IMR-90 (cell line): ENCODE data around the gene APIP. TPM values are rescaled to one million over a fixed set of nuclear protein-coding genes. Genes with fewer than 3 reads are reported as not detected.

Experiments
- ATAC-seq: fragments of 200-7000 bp; cut with Tn5 transposase; 2 replicates; pipeline ENCODE4 v1.9.1; 2020; ENCODE audit warnings: low read depth, mild to moderate bottlenecking, moderate library complexity
- BruUV-seq: library from RNA; stranded (reverse); fragments of 400-500 nt; replicated peaks from 2 replicates; lab custom pipeline; 2021; lab: Mats Ljungman, UMichigan
- CTCF ChIA-PET: fragments of 300-600 bp; formaldehyde crosslinking; extraction: SDS; loops from one replicate; lab custom pipeline; 2021; ENCODE audit warnings: antibody characterized with exemption; lab: Yijun Ruan, JAX
- POLR2A ChIA-PET: fragments of 300-600 bp; sonication (Branson Sonifier 250); formaldehyde crosslinking; loops from one replicate; lab custom pipeline; 2022; ENCODE audit warnings: antibody characterized with exemption; ENCODE audit not compliant: unreplicated experiment; lab: Charles Lee
- DNase-seq: peaks from one replicate; pipeline ENCODE4 v3.0.0; 2013
- H2AFZ ChIP-seq: replicated peaks from 2 replicates; pipeline ENCODE3; 2013; ENCODE audit warnings: low read length, mild to moderate bottlenecking; ENCODE audit not compliant: poor library complexity
- H2AK5ac ChIP-seq: 2 replicates; pipeline ENCODE4 v1.6.1; 2013; ENCODE audit warnings: low read depth, low read length, inconsistent platforms
- H2AK9ac ChIP-seq: replicated peaks from 2 replicates; pipeline ENCODE3; 2013; ENCODE audit warnings: mild to moderate bottlenecking, low read depth, low read length, moderate library complexity; ENCODE audit not compliant: poor library complexity
- H2BK120ac ChIP-seq: 2 replicates; pipeline ENCODE4 v1.6.1; 2013; ENCODE audit warnings: low read depth, low read length, inconsistent platforms
- H2BK15ac ChIP-seq: 3 replicates; pipeline ENCODE4 v1.6.1; 2013; ENCODE audit warnings: low read depth, low read length, inconsistent platforms
- H2BK20ac ChIP-seq: 2 replicates; pipeline ENCODE4 v1.6.1; 2013; ENCODE audit warnings: low read depth, mild to moderate bottlenecking, inconsistent platforms, low read length, moderate library complexity
- H2BK5ac ChIP-seq: 2 replicates; pipeline ENCODE4 v1.6.1; 2013; ENCODE audit warnings: mild to moderate bottlenecking, low read depth, low read length, inconsistent platforms; ENCODE audit not compliant: poor library complexity, severe bottlenecking
- H3K14ac ChIP-seq: replicated peaks from 2 replicates; pipeline ENCODE4 v1.6.1; 2013; ENCODE audit warnings: low read depth, low read length, inconsistent platforms
- H3K18ac ChIP-seq: 2 replicates; pipeline ENCODE4 v1.6.1; 2013; ENCODE audit warnings: low read depth, low read length, control low read depth
- H3K23ac ChIP-seq: 2 replicates; pipeline ENCODE4 v1.6.1; 2013; ENCODE audit warnings: low read depth, low read length, inconsistent platforms
- H3K27ac ChIP-seq: 2 replicates; pipeline ENCODE4 v1.5.1; 2013; ENCODE audit warnings: mild to moderate bottlenecking, control low read depth, low read length; ENCODE audit not compliant: insufficient read depth
- H3K27me3 ChIP-seq: 2 replicates; pipeline ENCODE4 v1.6.1; 2013; ENCODE audit warnings: low read length; ENCODE audit not compliant: control insufficient read depth, insufficient read depth
- H3K36me3 ChIP-seq: 2 replicates; pipeline ENCODE4 v1.6.1; 2013; ENCODE audit warnings: low read length, mixed read lengths; ENCODE audit not compliant: control insufficient read depth, insufficient read depth
- H3K4ac ChIP-seq: 2 replicates; pipeline ENCODE4 v1.6.1; 2013; ENCODE audit warnings: low read depth, low read length, inconsistent platforms
- H3K4me1 ChIP-seq: 2 replicates; pipeline ENCODE4 v1.6.1; 2013; ENCODE audit warnings: low read length, mixed read lengths; ENCODE audit not compliant: control insufficient read depth, insufficient read depth
- H3K4me2 ChIP-seq: 2 replicates; pipeline ENCODE4 v1.6.1; 2013; ENCODE audit warnings: low read depth, mild to moderate bottlenecking, control low read depth, low read length, moderate library complexity
- H3K4me3 ChIP-seq: 2 replicates; pipeline ENCODE4 v1.5.1; 2013; ENCODE audit warnings: low read depth, mild to moderate bottlenecking, control low read depth, low read length, moderate library complexity; ENCODE audit not compliant: insufficient read depth
- H3K56ac ChIP-seq: 2 replicates; pipeline ENCODE4 v1.6.1; 2013; ENCODE audit warnings: low read length, inconsistent platforms; ENCODE audit not compliant: insufficient read depth; ENCODE audit errors: extremely low read depth
- H3K79me1 ChIP-seq, 2 experiments: 2 replicates each; pipeline ENCODE4 v1.6.1; 2013; ENCODE audit warnings: low read length in 2 of 2, inconsistent platforms in 1 of 2, low read depth in 1 of 2
- H3K9ac ChIP-seq: 2 replicates; pipeline ENCODE4 v1.6.1; 2013; ENCODE audit warnings: low read depth, low read length, control low read depth
- H3K9me1 ChIP-seq: 2 replicates; pipeline ENCODE4 v1.6.1; 2013; ENCODE audit warnings: low read length, inconsistent platforms; ENCODE audit not compliant: insufficient read depth
- H3K9me3 ChIP-seq: 2 replicates; pipeline ENCODE4 v1.6.1; 2013; ENCODE audit warnings: low read length; ENCODE audit not compliant: control insufficient read depth, insufficient read depth
- H4K20me1 ChIP-seq: 2 replicates; pipeline ENCODE4 v1.6.1; 2013; ENCODE audit warnings: low read length, inconsistent platforms; ENCODE audit not compliant: insufficient read depth
- H4K5ac ChIP-seq: 2 replicates; pipeline ENCODE4 v1.6.1; 2013; ENCODE audit warnings: mild to moderate bottlenecking, low read depth, low read length, control low read depth
- H4K8ac ChIP-seq, 2 experiments: 2 replicates each; pipeline ENCODE4 v1.6.1; 2013; ENCODE audit warnings: low read depth in 2 of 2, low read length in 2 of 2, control low read depth in 1 of 2, inconsistent platforms in 1 of 2
- H4K91ac ChIP-seq: 2 replicates; pipeline ENCODE4 v1.6.1; 2013; ENCODE audit warnings: low read depth, low read length, inconsistent platforms; ENCODE audit not compliant: insufficient read depth
- BHLHE40 ChIP-seq: fragments of 150-350 bp; IDR thresholded peaks from 2 replicates; pipeline ENCODE4 v1.6.1; 2016; ENCODE audit warnings: mild to moderate bottlenecking, low read depth, low read length
- CEBPB ChIP-seq: IDR thresholded peaks from 2 replicates; pipeline ENCODE4 v1.6.1; 2012; ENCODE audit warnings: low read depth, low read length, improper control_type of control experiment
- CHD1 ChIP-seq: IDR thresholded peaks from 2 replicates; pipeline ENCODE4 v1.6.1; 2012; ENCODE audit warnings: low read depth, low read length, improper control_type of control experiment
- FOS ChIP-seq: fragments of 150-350 bp; IDR thresholded peaks from 2 replicates; pipeline ENCODE4 v1.6.1; 2016; ENCODE audit warnings: low read depth, low read length
- MAFK ChIP-seq: IDR thresholded peaks from 2 replicates; pipeline ENCODE4 v1.6.1; 2012; ENCODE audit warnings: low read depth, low read length, improper control_type of control experiment
- MAZ ChIP-seq: IDR thresholded peaks from 2 replicates; pipeline ENCODE4 v1.6.1; 2012; ENCODE audit warnings: low read depth, mild to moderate bottlenecking, low read length, improper control_type of control experiment, moderate library complexity, borderline replicate concordance
- MXI1 ChIP-seq: IDR thresholded peaks from 2 replicates; pipeline ENCODE4 v1.6.1; 2012; ENCODE audit warnings: low read depth, mild to moderate bottlenecking, low read length, moderate library complexity, borderline replicate concordance
- RAD21 ChIP-seq: IDR thresholded peaks from 2 replicates; pipeline ENCODE4 v1.6.1; 2012; ENCODE audit warnings: low read length, improper control_type of control experiment
- RCOR1 ChIP-seq: IDR thresholded peaks from 2 replicates; pipeline ENCODE4 v1.6.1; 2012; ENCODE audit warnings: mild to moderate bottlenecking, low read length, improper control_type of control experiment; ENCODE audit not compliant: insufficient replicate concordance
- SMC3 ChIP-seq: fragments of 150-350 bp; IDR thresholded peaks from 2 replicates; pipeline ENCODE4 v1.6.1; 2016; ENCODE audit warnings: low read depth, mild to moderate bottlenecking, antibody characterized with exemption, low read length, moderate library complexity
- USF2 ChIP-seq: fragments of 150-350 bp; IDR thresholded peaks from 2 replicates; pipeline ENCODE4 v1.6.1; 2017; ENCODE audit warnings: mild to moderate bottlenecking, antibody characterized with exemption, low read length, low read depth
- WGBS, 2 experiments: methylation state at CpG; one replicate each; pipeline versions ENCODE4 v1.1.5 to v1.1.7; 2013; ENCODE audit warnings: missing lambda C conversion rate in 2 of 2; ENCODE audit not compliant: insufficient read length in 1 of 2; ENCODE audit errors: extremely low coverage in 2 of 2; 5-methylcytosine and 5-hydroxymethylcytosine counted together
- dilution Hi-C: fragments of 300-500 bp; cut with HindIII; formaldehyde crosslinking; loops from one replicate; pipeline ENCODE4 v1.14.3; 2018; ENCODE audit warnings: low sequenced_read_pairs; ENCODE audit not compliant: unreplicated experiment
- in situ Hi-C: fragments of 300-500 bp; cut with MboI; formaldehyde crosslinking; loops from 3 replicates; pipeline ENCODE4 v1.14.3; 2019; ENCODE audit warnings: low sequenced_read_pairs, inconsistent platforms, mixed read lengths
- intact Hi-C: fragments of 100-400 bp; cut with micrococcal nuclease; formaldehyde crosslinking; loops from 2 replicates; pipeline ENCODE4 v1.10.0; 2022
- polyA plus RNA-seq, 3 experiments: library from polyadenylated mRNA; depleted of rRNA; stranded (reverse); fragments of >200 nt; gene quantifications; 2 replicates each; pipeline ENCODE4 v1.2.3, GENCODE V29; 2012; ENCODE audit warnings: low replicate concordance in 1 of 3
- total RNA-seq: library from RNA; depleted of rRNA; stranded (reverse); fragments of >200 nt; gene quantifications from 2 replicates; pipeline ENCODE4 v1.2.3, GENCODE V29; 2012
- TF ChIP-seq, protein P1 (sequence below): fragments of 150-350 bp; IDR thresholded peaks from 2 replicates; pipeline ENCODE4 v1.6.1; 2016; ENCODE audit warnings: low read depth, mild to moderate bottlenecking, low read length, moderate library complexity, borderline replicate concordance

Gene APIP
- total and polyA plus RNA-seq, 2 of the 4 experiments (the other 2 are of a cell fraction), result 9.9 to 16.6 TPM

GRCh38 chr11:34836958-34837856 is 79.0 kb downstream of the APIP start:
- CTCF ChIA-PET, result no interaction called here
- ATAC-seq (no peak), DNase-seq (no peak)
- peaks cover 12% of the 10 kb centered on the region for H3K27me3 ChIP-seq
- no peaks in the 10 kb centered on the region for H3K9me1 ChIP-seq
- H3K79me1 ChIP-seq, result no peaks in the 10 kb centered on the region
- no peak overlapping the region for H3K23ac ChIP-seq
- H2BK15ac ChIP-seq, result no peak overlapping the region
- H2AK5ac ChIP-seq, result no peak overlapping the region
- no peak overlapping the region for H3K56ac ChIP-seq
- no peak for TF ChIP-seq BHLHE40
- no peak for TF ChIP-seq SMC3
- TF ChIP-seq RAD21, result no peak
- no peak for TF ChIP-seq MAFK
- no peak for TF ChIP-seq MAZ
- TF ChIP-seq RCOR1, result no peak
- no peak for TF ChIP-seq CEBPB
- TF ChIP-seq MXI1, result no peak
- TF ChIP-seq FOS, result no peak
- TF ChIP-seq CHD1, result no peak
- no peak for TF ChIP-seq USF2
- TF ChIP-seq, protein P1, sequence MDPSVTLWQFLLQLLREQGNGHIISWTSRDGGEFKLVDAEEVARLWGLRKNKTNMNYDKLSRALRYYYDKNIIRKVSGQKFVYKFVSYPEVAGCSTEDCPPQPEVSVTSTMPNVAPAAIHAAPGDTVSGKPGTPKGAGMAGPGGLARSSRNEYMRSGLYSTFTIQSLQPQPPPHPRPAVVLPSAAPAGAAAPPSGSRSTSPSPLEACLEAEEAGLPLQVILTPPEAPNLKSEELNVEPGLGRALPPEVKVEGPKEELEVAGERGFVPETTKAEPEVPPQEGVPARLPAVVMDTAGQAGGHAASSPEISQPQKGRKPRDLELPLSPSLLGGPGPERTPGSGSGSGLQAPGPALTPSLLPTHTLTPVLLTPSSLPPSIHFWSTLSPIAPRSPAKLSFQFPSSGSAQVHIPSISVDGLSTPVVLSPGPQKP, result no peak
- H3K4me3 ChIP-seq, result no peak overlapping the region
- BruUV-seq, result no TSS peak
- POLR2A ChIA-PET, result no interaction called here
- no peak overlapping the region for H2BK20ac ChIP-seq
- H2AFZ ChIP-seq, result peak overlapping the region; percentile 1
- no peaks in the 10 kb centered on the region for H3K36me3 ChIP-seq
- H3K27ac ChIP-seq, result no peak overlapping the region
- H2BK5ac ChIP-seq, result no peak overlapping the region
- no peak overlapping the region for H3K14ac ChIP-seq
- in situ Hi-C loops (no loop called here), intact Hi-C loops (no loop called here), dilution Hi-C loops (no loop called here)
- H3K4me2 ChIP-seq, result no peak overlapping the region
- H4K20me1 ChIP-seq, result no peaks in the 10 kb centered on the region
- H3K4me1 ChIP-seq, result no peaks in the 10 kb centered on the region
- H4K8ac ChIP-seq, result no peak overlapping the region
- no peak overlapping the region for H3K4ac ChIP-seq
- 14% methylated on average over 2 of the region's 4 CpGs; no CpG with 5 or more reads in 1 of the 2 experiments for WGBS, 2 experiments
- no peak overlapping the region for H4K91ac ChIP-seq
- H3K9me3 ChIP-seq, result no peaks in the 10 kb centered on the region
- no peak overlapping the region for H4K5ac ChIP-seq
- H3K18ac ChIP-seq, result no peak overlapping the region
- H2AK9ac ChIP-seq, result peak overlapping the region; percentile 11
- H2BK120ac ChIP-seq, result no peak overlapping the region
- H3K9ac ChIP-seq, result no peak overlapping the region
